Erythroblast (primary cell): ENCODE measurements around the gene LRRC58.

Experiments used
- GATA1 ChIP-seq: IDR thresholded peaks from 2 replicates; pipeline ENCODE4 v1.6.1; 2011; ENCODE audit warnings: low read depth, mild to moderate bottlenecking, control low read depth, low read length, moderate library complexity
- POLR2A ChIP-seq: IDR thresholded peaks from 2 replicates; pipeline ENCODE4 v1.6.1; 2011; ENCODE audit warnings: mild to moderate bottlenecking, low read length

DNA sequence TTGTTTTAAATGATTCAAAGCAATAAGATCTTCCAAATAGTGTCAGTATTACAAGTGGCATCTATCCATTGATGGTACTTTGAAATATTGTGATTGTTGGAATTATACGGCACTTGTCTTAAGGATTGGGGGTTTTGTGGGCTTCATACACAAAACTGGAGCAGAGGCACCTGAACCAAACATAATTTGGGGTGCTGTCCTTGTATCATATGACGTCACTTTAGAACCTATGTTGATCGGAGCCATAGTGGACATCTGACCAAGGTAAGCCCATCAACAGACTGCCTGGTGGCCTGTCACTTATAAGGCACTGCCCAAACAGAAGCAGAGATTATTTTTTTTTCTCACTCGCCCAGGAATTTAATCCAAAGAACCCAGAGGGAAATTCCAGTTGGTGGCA, 2.9 kb upstream of the LRRC58 start:
- no peak for TF ChIP-seq POLR2A
- TF ChIP-seq GATA1, result no peak
